ENCODE results near the gene HDDC2. TPM values are rescaled to one million over a fixed set of nuclear protein-coding genes. Genes with fewer than 3 reads are reported as not detected.

The HDDC2 gene
- total and polyA plus RNA-seq, 12 donors = 94.2 to 166 (median 125) TPM

DNA sequence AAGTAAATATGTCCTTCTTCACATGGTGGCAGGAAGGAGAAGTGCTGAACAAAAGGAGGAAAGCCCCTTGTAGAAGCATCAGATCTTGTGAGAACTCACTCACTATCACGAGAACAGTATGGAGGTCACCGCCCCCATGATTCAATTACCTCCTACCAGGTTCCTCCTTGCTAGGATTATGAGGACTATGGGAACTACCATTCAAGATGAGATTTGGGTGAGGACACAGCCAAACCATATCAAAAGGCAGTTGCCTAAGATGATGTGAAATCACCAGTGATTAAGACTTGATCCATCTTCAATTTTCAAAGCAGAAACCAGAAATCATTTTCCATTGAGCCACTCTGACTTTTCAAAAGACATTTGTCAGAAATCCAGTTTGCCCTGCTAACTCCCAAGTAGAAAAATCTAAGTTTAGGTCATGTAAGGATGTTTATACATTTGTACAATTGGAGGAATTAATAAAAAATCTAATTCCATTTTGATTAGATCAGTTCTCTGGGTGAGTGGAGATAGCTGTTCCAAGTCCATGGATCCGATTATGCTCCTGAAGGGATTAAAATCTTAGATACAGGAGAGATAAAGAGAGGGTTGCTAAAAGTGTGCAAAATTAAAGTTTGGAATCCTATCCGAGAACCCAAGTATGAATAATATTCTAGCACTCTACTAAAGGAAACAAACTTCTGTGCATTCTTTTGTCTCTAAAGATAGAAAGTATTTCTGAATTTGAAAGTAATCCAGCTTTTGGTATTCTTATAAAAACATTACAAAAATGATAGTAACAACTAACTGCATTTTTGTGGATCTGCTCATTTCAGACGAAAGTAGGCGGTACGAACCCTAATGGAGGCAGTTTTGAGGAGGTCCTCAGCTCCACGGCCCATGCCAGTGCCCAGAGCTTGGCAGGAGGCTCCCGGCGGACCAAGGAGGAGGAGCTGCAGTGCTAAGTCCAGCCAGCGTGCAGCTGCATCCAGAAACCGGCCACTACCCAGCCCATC is 39.5 kb downstream of the HDDC2 start:
- H3K4me1 ChIP-seq (replicated peaks in 1 of 2) = peaks cover 0 to 8% of the 10 kb centered on the region in 2 donors
- intact Hi-C loops (cut with DNase I) = loop anchor here in 1 of 2 donors (10.0 kb wide), 1 partner anchor 108 kb away; the partner anchor contains the start of gene TPD52L1
- DNase-seq = no peak
- H3K36me3 ChIP-seq (replicated peaks in 1 of 2) = no peaks in the 10 kb centered on the region
- peak overlapping the region in 2 of 5 donors; percentile 5 to 32 for H3K27ac ChIP-seq
- no peaks in the 10 kb centered on the region for H3K27me3 ChIP-seq
- H3K4me3 ChIP-seq = no peak overlapping the region
- H3K9me3 ChIP-seq (replicated peaks in 1 of 3) = no peaks in the 10 kb centered on the region
- TF ChIP-seq, protein P1, sequence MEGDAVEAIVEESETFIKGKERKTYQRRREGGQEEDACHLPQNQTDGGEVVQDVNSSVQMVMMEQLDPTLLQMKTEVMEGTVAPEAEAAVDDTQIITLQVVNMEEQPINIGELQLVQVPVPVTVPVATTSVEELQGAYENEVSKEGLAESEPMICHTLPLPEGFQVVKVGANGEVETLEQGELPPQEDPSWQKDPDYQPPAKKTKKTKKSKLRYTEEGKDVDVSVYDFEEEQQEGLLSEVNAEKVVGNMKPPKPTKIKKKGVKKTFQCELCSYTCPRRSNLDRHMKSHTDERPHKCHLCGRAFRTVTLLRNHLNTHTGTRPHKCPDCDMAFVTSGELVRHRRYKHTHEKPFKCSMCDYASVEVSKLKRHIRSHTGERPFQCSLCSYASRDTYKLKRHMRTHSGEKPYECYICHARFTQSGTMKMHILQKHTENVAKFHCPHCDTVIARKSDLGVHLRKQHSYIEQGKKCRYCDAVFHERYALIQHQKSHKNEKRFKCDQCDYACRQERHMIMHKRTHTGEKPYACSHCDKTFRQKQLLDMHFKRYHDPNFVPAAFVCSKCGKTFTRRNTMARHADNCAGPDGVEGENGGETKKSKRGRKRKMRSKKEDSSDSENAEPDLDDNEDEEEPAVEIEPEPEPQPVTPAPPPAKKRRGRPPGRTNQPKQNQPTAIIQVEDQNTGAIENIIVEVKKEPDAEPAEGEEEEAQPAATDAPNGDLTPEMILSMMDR (IDR thresholded peaks at IDR 0.05) = no peak
- no peak for TF ChIP-seq POLR2A (IDR thresholded peaks at IDR 0.05)
- 72 to 80% (median 78%) methylated on average over 12 of the region's 12 CpGs for WGBS, 4 donors

DNA sequence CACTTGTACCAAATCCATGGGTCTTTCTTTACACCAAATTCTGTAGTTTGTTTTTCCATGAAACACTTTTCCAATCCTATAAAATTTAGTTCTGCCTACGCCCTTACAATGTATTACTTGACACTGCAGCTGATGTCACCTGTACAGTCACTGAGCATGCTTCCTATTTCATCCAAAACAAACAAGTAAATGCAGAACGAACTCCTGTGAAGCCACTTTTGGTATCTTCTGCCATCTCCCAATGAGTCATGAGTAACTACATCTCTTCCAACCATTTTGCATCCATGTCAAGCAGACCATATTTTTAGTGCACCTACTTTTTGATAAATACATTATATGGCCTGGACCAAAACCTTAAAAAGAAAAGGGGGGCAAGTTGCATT is 42.4 kb downstream of the HDDC2 start:
- H3K9me3 ChIP-seq (replicated peaks in 1 of 3) = no peaks in the 10 kb centered on the region
- no peak for DNase-seq
- TF ChIP-seq, protein P1 (IDR thresholded peaks at IDR 0.05) = no peak
- TF ChIP-seq POLR2A (IDR thresholded peaks at IDR 0.05) = no peak
- intact Hi-C loops (cut with DNase I) = no loop called here
- no peak overlapping the region for H3K4me3 ChIP-seq
- no peaks in the 10 kb centered on the region for H3K27me3 ChIP-seq
- 63 to 75% (median 69%) methylated on average over 2 of the region's 2 CpGs for WGBS, 4 donors
- H3K4me1 ChIP-seq (replicated peaks in 1 of 2) = peaks cover 0 to 8% of the 10 kb centered on the region in 2 donors
- no peaks in the 10 kb centered on the region for H3K36me3 ChIP-seq (replicated peaks in 1 of 2)
- no peak overlapping the region for H3K27ac ChIP-seq

DNA sequence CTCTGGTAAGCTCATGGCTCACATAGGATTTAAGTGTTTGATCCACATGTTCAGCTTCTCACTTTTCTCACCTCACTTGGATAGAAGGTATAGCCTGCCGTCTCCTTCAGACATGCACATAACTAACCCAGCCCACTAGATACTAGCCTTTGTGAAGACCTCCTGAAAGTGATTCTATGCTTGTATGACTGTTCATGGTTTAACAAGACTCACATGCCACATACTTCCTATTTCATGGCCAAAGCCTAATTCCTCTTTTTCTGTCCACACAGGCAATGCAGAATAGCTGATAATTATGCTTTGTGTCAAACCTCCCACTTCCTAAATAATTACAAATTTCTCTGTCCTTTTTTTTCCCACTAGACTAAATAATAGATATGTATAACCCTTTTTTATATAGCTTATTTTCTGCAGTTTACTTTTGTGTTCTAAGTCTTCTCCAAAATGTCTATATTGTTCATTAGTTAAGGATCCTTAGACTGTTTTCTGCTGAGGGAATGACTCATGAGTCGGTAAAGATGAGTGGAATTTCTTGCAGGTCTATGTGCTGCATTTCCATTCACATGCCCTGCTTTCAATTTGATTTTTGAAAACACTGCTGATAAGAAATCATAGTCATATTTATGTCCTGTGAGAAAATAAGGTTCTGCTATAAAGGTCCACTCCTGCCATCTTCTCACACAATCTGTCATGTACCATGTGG is 43.0 kb downstream of the HDDC2 start:
- no peak for DNase-seq
- intact Hi-C loops (cut with DNase I) = no loop called here
- Histone ChIP-seq H3K27ac (no peak overlapping the region), H3K4me1 (replicated peaks in 1 of 2) (peaks cover 0 to 8% of the 10 kb centered on the region in 2 donors), H3K36me3 (replicated peaks in 1 of 2) (no peaks in the 10 kb centered on the region), H3K9me3 (replicated peaks in 1 of 3) (no peaks in the 10 kb centered on the region), H3K4me3 (no peak overlapping the region), H3K27me3 (no peaks in the 10 kb centered on the region)
- TF ChIP-seq POLR2A (IDR thresholded peaks at IDR 0.05) = no peak
- TF ChIP-seq, protein P1 (IDR thresholded peaks at IDR 0.05) = no peak
- 83 to 92% (median 85%) methylated on average over 2 of the region's 2 CpGs for WGBS, 4 donors

DNA sequence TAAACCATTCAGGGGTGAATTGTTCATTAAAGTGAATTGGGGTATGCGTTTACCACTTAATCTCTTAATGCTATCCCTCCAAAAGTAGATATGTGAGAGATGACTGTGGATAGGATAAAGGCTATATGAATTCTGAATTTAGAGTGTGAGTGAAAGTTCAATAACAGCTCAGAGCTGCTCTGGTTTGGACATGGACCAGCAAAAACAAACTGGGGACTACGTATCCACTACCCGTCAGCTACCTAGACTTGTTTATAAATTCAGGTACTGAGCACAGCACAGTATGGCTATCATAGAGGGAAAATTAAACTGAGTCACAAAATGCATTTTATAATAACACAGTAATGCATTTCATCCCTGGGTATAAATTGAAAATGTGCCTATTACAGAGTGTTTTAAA is 44.4 kb downstream of the HDDC2 start:
- no peak for DNase-seq
- WGBS, 4 donors = 91 to 98% (median 94%) methylated on average over 3 of the region's 3 CpGs

More for the DNA sequence above, 44.4 kb downstream of the HDDC2 start:
- Histone ChIP-seq H3K4me1 (replicated peaks in 1 of 2) (peaks cover 0 to 8% of the 10 kb centered on the region in 2 donors), H3K27me3 (no peaks in the 10 kb centered on the region), H3K4me3 (no peak overlapping the region), H3K9me3 (replicated peaks in 1 of 3) (no peaks in the 10 kb centered on the region), H3K36me3 (replicated peaks in 1 of 2) (no peaks in the 10 kb centered on the region), H3K27ac (no peak overlapping the region)
- intact Hi-C loops (cut with DNase I) = no loop called here
- no peak for TF ChIP-seq POLR2A (IDR thresholded peaks at IDR 0.05)
- TF ChIP-seq, protein P1 (IDR thresholded peaks at IDR 0.05) = no peak

Measured in adrenal gland (tissue), 12 donors.